BLaER1 treated with 17β-estradiol and CSF1 and Interleukin-3, amounts not matched to agents 10 nM and 100 nM (cell line): Measurements from ENCODE around the gene CRYZL1.

Source experiments
- H3K27ac ChIP-seq, 11 experiments: shearing (Covaris generic); formaldehyde crosslinking; 2 replicates each; pipeline ENCODE4 v1.8.1; 2022
- H3K27me3 ChIP-seq, 11 experiments: shearing (Covaris generic); formaldehyde crosslinking; 2 replicates each; pipeline ENCODE4 v1.8.1; 2022
- H3K36me3 ChIP-seq, 11 experiments: shearing (Covaris generic); formaldehyde crosslinking; 2 replicates each; pipeline ENCODE4 v1.8.1; 2022
- H3K4me1 ChIP-seq, 10 experiments: shearing (Covaris generic); formaldehyde crosslinking; 2 replicates each; pipeline ENCODE4 v1.8.1; 2022
- H3K4me2 ChIP-seq, 11 experiments: shearing (Covaris generic); formaldehyde crosslinking; 2 replicates each; pipeline ENCODE4 v1.8.1; 2022
- H3K4me3 ChIP-seq, 10 experiments: shearing (Covaris generic); formaldehyde crosslinking; 2 replicates each; pipeline ENCODE4 v1.8.1; 2022
- H3K9ac ChIP-seq, 11 experiments: shearing (Covaris generic); formaldehyde crosslinking; 2 replicates each; pipeline ENCODE4 v1.8.1; 2022
- H3K9me3 ChIP-seq, 11 experiments: shearing (Covaris generic); formaldehyde crosslinking; replicated peaks in 1 of 11; 2 replicates each; pipeline ENCODE4 v1.8.1; 2022
- H4K20me1 ChIP-seq, 11 experiments: shearing (Covaris generic); formaldehyde crosslinking; 2 replicates each; pipeline ENCODE4 v1.8.1; 2022
- Cebpa-rat ChIP-seq, 11 experiments: shearing (Covaris generic); IDR thresholded peaks; 2 replicates each; pipeline ENCODE4 v1.8.1; 2022

Gene CRYZL1

DNA sequence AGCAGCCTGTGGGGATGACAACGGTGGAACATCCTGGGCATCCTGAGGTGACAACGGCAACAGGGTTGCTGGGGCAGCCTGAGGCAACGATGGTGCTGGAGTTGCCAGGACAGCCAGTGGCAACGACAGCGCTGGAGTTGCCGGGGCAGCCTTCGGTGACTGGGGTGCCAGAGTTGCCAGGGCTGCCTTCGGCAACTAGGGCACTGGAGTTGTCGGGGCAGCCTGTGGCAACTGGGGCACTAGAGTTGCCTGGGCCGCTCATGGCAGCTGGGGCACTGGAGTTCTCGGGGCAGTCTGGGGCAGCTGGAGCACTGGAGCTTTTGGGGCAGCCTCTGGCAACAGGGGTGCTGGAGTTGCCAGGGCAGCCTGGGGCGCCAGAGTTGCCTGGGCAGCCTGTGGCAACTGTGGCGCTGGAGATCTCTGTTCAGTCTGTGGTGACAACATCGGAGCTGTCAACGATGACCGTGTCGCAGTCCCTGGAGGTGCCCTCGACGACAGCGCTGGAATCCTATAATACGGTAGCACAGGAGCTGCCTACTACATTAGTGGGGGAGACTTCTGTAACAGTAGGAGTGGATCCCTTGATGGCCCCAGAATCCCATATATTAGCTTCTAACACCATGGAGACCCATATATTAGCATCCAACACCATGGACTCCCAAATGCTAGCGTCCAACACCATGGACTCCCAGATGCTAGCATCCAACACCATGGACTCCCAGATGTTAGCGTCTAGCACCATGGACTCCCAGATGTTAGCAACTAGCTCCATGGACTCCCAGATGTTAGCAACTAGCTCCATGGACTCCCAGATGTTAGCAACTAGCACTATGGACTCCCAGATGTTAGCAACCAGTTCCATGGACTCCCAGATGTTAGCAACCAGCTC, 90.5 kb downstream of the CRYZL1 start:
- Histone ChIP-seq H3K9me3 (peaks cover 0 to 13% (median 0%) of the 10 kb centered on the region in 11 experiments; a peak in 3 of 22 replicates), H3K4me2 (no peak overlapping the region), H3K4me3 (no peak overlapping the region), H3K36me3 (peaks cover 98 to 100% (median 99%) of the 10 kb centered on the region in 11 experiments), H3K27ac (no peak overlapping the region), H4K20me1 (peaks cover 98 to 100% (median 100%) of the 10 kb centered on the region in 11 experiments), H3K27me3 (no peaks in the 10 kb centered on the region), H3K4me1 (peaks cover 0 to 15% (median 1%) of the 10 kb centered on the region in 10 experiments; a peak in 9 of 20 replicates), H3K9ac (no peak overlapping the region)
- TF ChIP-seq Cebpa-rat (IDR thresholded peaks at IDR 0.05), result no peak

DNA sequence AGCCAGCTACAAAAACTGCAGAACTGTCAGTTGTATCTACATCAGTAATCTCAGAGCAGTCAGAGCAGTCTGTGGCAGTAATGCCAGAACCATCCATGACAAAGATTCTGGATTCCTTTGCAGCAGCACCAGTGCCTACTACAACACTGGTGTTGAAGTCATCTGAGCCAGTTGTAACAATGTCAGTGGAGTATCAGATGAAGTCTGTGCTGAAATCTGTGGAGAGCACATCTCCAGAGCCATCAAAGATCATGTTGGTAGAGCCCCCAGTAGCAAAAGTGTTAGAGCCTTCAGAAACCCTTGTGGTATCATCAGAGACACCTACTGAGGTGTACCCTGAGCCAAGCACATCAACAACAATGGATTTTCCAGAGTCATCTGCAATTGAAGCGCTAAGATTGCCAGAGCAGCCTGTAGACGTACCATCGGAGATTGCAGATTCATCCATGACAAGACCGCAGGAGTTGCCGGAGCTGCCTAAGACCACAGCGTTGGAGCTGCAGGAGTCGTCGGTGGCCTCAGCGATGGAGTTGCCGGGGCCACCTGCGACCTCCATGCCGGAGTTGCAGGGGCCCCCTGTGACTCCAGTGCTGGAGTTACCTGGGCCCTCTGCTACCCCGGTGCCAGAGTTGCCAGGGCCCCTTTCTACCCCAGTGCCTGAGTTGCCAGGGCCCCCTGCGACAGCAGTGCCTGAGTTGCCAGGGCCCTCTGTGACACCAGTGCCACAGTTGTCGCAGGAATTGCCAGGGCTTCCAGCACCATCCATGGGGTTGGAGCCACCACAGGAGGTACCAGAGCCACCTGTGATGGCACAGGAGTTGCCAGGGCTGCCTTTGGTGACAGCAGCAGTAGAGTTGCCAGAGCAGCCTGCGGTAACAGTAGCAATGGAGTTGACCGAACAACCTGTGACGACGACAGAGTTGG, 91.4 kb downstream of the CRYZL1 start:
- Histone ChIP-seq H3K9me3 (peaks cover 0 to 13% (median 0%) of the 10 kb centered on the region in 11 experiments; a peak in 3 of 22 replicates), H4K20me1 (peaks cover 98 to 100% (median 100%) of the 10 kb centered on the region in 11 experiments), H3K27me3 (no peaks in the 10 kb centered on the region), H3K4me3 (no peak overlapping the region), H3K27ac (no peak overlapping the region), H3K4me1 (peaks cover 4 to 20% (median 10%) of the 10 kb centered on the region in 10 experiments; a peak in 16 of 20 replicates), H3K4me2 (no peak overlapping the region), H3K36me3 (peaks cover 89 to 96% (median 91%) of the 10 kb centered on the region in 11 experiments), H3K9ac (no peak overlapping the region)
- no peak for TF ChIP-seq Cebpa-rat (IDR thresholded peaks at IDR 0.05)

DNA sequence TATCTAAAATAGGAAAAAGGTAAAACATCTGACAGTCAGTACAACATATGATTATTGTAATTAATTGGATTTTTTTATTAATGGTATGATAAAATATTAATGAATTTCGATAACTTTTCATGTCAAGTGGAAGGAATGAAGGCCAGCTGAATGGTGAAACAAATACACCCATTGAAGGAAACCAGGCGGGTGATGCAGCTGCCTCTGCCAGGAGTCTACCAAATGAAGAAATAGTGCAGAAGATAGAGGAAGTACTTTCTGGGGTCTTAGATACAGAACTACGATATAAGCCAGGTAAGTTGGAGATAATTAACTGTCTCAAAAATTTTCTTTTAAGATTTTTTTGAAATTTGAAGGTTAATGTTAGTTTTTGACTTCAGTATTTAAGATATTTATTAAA, 95.5 kb downstream of the CRYZL1 start:
- Histone ChIP-seq H3K9ac (0 out of 22 replicates have a peak overlapping the region, but pooled peaks of 2 of the 11 experiments have one; percentile 99), H3K4me1 (peaks cover 7 to 25% (median 19%) of the 10 kb centered on the region in 10 experiments), H3K36me3 (peaks cover 48 to 56% (median 51%) of the 10 kb centered on the region in 11 experiments), H3K4me3 (peak overlapping the region in 1 of 10 experiments; percentile 84; a peak in 1 of 20 replicates), H3K9me3 (peaks cover 0 to 11% (median 0%) of the 10 kb centered on the region in 11 experiments; a peak in 3 of 22 replicates), H4K20me1 (peaks cover 77 to 81% (median 79%) of the 10 kb centered on the region in 11 experiments), H3K27me3 (no peaks in the 10 kb centered on the region), H3K4me2 (peak overlapping the region in 8 of 11 experiments; percentile 78 to 97 (median 90); a peak in 11 of 22 replicates), H3K27ac (peak overlapping the region in 1 of 11 experiments; percentile 100; a peak in 1 of 22 replicates)
- no peak for TF ChIP-seq Cebpa-rat (IDR thresholded peaks at IDR 0.05)

DNA sequence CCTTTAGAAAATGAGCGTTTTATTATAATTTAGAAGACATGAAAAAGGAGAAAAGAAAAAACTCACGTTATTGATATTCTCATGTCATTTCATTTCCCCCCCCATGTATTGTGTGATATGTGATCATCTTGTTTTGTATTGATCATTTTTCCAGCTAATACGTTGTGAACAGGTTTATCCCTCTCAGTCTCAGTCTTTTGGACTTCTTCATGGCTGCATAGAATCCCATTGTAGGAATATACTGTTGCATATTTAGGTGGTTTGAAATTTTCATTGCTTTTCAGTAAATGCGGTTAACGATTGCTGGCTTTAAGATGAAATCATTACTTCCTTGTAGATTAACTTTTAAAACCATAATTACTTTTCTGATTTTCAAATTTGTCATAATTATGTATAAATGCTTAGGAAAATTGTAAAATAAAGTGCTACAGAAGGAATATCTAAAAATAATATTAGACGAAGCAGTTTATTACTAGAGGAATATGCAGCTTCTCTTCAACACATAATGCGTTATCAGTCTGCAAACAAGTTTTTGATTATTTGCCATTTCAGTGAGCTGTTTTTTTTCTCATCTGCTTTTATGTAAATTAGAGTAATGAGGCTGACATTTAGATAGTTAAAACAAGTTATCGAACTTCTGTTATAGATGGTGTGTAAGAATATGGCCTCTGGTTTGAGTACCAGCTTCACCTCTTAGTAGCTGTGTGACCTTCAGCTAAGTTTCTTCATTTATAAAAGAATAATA, 96.9 kb downstream of the CRYZL1 start:
- peaks cover 62 to 66% (median 64%) of the 10 kb centered on the region in 11 experiments for H4K20me1 ChIP-seq
- H3K4me3 ChIP-seq, result peak overlapping the region; percentile 73 to 90 (median 82)
- H3K27me3 ChIP-seq, result no peaks in the 10 kb centered on the region
- H3K36me3 ChIP-seq, result peaks cover 34 to 51% (median 37%) of the 10 kb centered on the region in 11 experiments
- peak overlapping the region in 8 of 11 experiments; percentile 98 to 100 (median 99); a peak in 16 of 22 replicates for H3K27ac ChIP-seq
- peak overlapping the region; percentile 70 to 97 (median 87) for H3K4me2 ChIP-seq
- H3K9ac ChIP-seq, result peak overlapping the region; percentile 95 to 100 (median 98)
- H3K9me3 ChIP-seq, result no peaks in the 10 kb centered on the region
- H3K4me1 ChIP-seq, result peaks cover 20 to 39% (median 33%) of the 10 kb centered on the region in 10 experiments
- TF ChIP-seq Cebpa-rat (IDR thresholded peaks at IDR 0.05), result no peak

DNA sequence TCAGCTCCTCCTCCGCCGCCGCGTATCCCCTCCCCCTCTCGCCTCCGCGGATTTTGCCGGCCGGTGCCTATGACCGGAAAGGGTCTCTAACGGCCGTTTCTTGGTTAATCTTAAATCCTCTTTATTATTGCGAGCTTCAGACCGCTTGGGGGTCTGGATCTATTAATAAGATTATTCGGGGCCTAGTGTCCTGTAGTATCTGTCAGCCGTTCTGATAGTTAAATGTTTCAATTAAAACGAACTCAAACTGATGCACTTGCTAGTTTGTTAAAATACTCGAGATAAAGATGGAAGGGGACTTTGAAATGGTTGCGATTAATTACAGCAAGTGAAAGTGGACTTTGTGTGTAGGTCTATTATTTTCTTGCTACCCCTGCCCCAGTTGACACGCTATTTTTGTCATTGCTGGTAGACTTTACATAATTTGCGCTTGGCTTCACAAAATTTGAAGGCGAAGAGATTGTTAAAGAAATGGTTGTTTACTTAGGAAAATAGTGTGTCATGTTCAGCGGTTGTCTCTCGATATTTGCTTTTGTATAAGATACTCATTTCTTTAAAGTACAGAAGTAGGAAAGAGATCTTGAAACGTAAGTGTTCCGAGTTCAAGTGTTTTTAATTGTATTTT, 97.9 kb downstream of the CRYZL1 start:
- TF ChIP-seq Cebpa-rat (IDR thresholded peaks at IDR 0.05), result no peak
- H3K36me3 ChIP-seq, result peaks cover 33 to 51% (median 36%) of the 10 kb centered on the region in 11 experiments
- peak overlapping the region; percentile 70 to 97 (median 87) for H3K4me2 ChIP-seq
- H3K4me1 ChIP-seq, result peaks cover 20 to 44% (median 34%) of the 10 kb centered on the region in 10 experiments
- H4K20me1 ChIP-seq, result peaks cover 52 to 56% (median 54%) of the 10 kb centered on the region in 11 experiments
- H3K27me3 ChIP-seq, result no peaks in the 10 kb centered on the region
- H3K27ac ChIP-seq, result peak overlapping the region; percentile 98 to 100 (median 99)
- peak overlapping the region; percentile 73 to 90 (median 82) for H3K4me3 ChIP-seq
- H3K9ac ChIP-seq, result peak overlapping the region; percentile 95 to 100 (median 98)
- H3K9me3 ChIP-seq, result no peaks in the 10 kb centered on the region

DNA sequence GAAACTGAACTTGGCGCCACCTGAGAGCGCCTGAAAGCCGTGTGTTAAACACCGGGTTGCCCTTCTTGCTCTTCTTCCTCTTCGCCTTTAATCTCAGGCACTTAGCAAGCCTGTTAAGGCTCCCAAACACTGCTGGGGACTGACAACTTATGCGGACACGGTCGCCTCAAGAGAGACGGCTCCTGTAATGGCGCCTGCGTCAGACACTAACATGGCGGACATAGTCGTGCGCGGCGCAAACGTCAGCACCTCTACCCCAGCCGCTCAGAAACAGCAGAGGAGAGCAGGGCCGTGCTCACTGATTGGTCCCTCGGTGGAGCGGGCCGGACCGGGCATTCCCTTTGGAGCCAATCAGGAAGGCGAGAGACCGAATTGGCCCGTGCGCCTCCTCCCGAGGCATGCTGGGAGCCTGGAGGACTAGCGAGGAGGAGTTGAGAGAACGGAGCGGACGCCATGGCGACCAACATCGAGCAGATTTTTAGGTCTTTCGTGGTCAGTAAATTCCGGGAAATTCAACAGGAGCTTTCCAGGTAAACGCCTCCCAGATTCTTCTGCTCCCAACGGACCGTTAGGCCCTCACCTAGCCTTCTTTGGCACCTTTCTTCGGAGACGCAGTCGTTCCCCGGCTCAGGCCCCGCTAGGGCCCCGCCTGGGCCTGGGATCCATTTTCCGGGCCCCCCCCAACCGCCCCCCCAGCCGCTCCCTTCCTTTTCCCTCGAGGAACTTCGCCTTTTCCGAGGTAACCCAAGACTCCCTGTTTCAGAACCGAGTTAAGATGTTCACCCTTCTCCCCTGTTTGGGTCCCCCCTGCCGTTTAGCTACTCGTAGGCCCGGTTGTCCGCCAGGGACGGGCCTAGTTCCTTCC, 98.7 kb downstream of the CRYZL1 start, which contains the start of gene SON:
SON (plus strand) TSS at position 399 of the 865 bp plus-strand sequence; CDS start at position 454, 55 bp downstream.
- Histone ChIP-seq H3K4me2 (peak within 1 kb of the TSS; percentile 85 to 97 (median 94)), H3K9me3 (no peaks in the 10 kb centered on the region), H4K20me1 (peaks cover 46 to 48% (median 47%) of the 10 kb centered on the region in 11 experiments), H3K27ac (peak within 1 kb of the TSS; percentile 98 to 100 (median 99)), H3K27me3 (no peaks in the 10 kb centered on the region), H3K4me1 (peaks cover 20 to 44% (median 34%) of the 10 kb centered on the region in 10 experiments), H3K9ac (peak within 1 kb of the TSS; percentile 95 to 100 (median 98)), H3K36me3 (peaks cover 34 to 51% (median 36%) of the 10 kb centered on the region in 11 experiments), H3K4me3 (peak within 1 kb of the TSS; percentile 73 to 90 (median 82))
- TF ChIP-seq Cebpa-rat (IDR thresholded peaks at IDR 0.05), result no peak
